HG02571 (cell line): ENCODE data around the gene GALNT5.
A peak's percentile ranks its signal among the peaks of the same experiment; 100 is the strongest.

Experiments
- ATAC-seq: cut with Tn5 transposase; IDR thresholded peaks from one replicate; pipeline ENCODE4 v1.9.1; 2021; ENCODE audit warnings: mild to moderate bottlenecking, moderate library complexity; ENCODE audit not compliant: unreplicated experiment

Gene GALNT5

DNA sequence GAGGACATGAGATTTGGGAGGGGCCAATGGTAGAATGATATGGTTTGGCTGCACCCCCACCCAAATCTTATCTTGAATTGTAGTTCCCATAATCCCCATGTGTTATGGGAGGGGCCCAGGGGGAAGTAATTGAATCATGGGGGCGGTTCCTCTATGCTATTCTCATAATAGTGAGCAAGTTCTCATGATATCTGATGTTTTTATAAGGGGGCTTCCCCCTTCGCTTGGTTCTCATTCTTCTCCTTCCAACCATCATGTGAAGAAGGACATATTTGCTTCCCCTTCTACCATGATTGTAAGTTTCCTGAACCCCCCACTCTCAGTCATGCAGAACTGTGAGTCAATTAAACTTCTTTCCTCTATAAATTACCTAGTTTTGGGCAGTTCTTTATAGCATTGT is 105.1 kb downstream of the GALNT5 start:
- ATAC-seq: no peak

DNA sequence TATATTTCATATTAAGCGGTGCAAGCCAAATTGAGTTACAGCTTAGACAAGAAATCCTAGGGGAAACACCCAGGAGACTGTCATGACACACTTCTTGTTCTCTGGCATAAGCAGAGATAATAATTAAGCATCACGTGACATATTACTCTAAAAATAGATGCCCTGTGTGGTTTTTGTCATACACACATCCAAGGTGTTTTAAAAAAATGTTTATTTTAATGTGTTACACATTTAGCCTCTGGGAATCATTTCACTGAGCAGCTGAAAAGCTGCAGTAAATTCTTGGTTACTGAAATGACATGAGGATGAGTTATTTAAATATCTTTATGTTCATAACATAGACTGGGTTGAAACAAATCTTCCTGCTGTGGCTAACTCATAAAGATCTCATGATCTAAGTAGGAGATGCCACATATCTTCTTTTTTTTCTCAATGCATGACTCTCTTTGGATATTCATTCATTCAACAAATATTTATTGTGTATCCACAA is 106.2 kb downstream of the GALNT5 start:
- peak; percentile 33 for ATAC-seq
